Rectal smooth muscle tissue (tissue), 1 donor: ENCODE data around the gene ACTRT3.

ENCODE experiments used
- H3K27ac ChIP-seq: one replicate; pipeline ENCODE4 v1.7.0; 2013; ENCODE audit warnings: low read depth, low read length, inconsistent platforms
- H3K27me3 ChIP-seq: one replicate; pipeline ENCODE4 v1.7.0; 2013; ENCODE audit warnings: low read length; ENCODE audit not compliant: control insufficient read depth, insufficient read depth
- H3K36me3 ChIP-seq: one replicate; pipeline ENCODE4 v1.7.0; 2013; ENCODE audit warnings: low read length; ENCODE audit not compliant: control insufficient read depth, insufficient read depth
- H3K4me1 ChIP-seq: one replicate; pipeline ENCODE4 v1.7.0; 2013; ENCODE audit warnings: low read length; ENCODE audit not compliant: control insufficient read depth, insufficient read depth
- H3K4me3 ChIP-seq: one replicate; pipeline ENCODE4 v1.7.0; 2013; ENCODE audit warnings: low read length
- H3K9ac ChIP-seq: one replicate; pipeline ENCODE4 v1.7.0; 2013; ENCODE audit warnings: low read length

Gene ACTRT3

DNA sequence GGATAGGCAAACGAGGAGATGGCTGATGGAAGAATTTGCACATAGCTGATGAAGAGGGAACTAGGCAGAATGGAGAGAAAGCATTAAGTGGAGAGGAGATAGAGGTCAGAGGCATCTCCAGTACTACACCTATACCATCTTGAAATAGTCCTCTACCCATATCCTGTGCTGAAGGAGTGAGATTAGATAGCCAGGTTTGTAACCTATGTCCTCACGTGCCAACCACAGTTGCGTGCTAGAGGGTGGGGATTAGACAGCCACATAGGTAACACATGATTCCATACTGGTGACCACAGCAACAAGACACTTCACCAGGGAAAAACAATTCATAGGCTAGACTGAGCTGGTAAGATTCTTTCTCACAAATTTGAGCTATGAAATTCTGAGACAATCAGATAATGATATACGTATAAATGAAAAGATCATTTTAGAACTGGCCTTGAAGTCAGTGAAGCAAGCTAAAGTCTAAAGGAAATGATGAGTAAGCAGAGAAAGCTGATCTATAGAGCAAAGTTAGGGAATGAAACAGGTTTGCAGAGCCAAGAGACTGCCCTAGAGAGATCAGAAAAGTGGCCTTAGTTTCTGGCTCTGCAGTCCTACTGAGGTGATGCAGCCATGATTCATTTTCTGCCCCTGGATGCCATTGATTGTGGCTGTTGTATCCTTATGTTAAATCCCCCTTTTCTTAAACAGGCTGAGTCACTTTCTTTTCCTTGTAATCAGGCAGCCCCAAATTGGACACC is 21.5 kb upstream of the ACTRT3 start:
- Histone ChIP-seq H3K27ac (no peak overlapping the region), H3K4me3 (no peak overlapping the region), H3K4me1 (no peaks in the 10 kb centered on the region), H3K9ac (no peak overlapping the region), H3K27me3 (no peaks in the 10 kb centered on the region), H3K36me3 (peaks cover 3% of the 10 kb centered on the region)

DNA sequence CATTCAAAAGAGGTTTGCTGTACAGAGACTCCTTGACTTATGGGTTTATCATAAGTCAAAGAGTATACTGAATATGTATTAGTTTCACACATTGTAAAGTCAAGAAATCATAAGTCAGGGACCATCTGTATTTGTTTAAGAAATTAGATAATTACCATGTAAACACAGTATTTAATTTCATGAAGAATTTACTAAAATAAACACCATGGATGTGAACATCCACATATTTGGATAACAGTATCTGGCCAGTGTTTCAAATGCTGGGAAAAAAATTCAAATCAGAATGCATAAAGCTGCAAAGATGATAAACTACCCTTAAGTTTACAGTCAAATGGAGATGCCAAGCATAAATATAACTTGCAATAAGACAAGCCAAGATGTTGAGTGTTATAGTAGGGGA is 20.9 kb upstream of the ACTRT3 start:
- Histone ChIP-seq H3K27ac (no peak overlapping the region), H3K4me1 (no peaks in the 10 kb centered on the region), H3K9ac (no peak overlapping the region), H3K4me3 (no peak overlapping the region), H3K27me3 (no peaks in the 10 kb centered on the region), H3K36me3 (peaks cover 3% of the 10 kb centered on the region)

DNA sequence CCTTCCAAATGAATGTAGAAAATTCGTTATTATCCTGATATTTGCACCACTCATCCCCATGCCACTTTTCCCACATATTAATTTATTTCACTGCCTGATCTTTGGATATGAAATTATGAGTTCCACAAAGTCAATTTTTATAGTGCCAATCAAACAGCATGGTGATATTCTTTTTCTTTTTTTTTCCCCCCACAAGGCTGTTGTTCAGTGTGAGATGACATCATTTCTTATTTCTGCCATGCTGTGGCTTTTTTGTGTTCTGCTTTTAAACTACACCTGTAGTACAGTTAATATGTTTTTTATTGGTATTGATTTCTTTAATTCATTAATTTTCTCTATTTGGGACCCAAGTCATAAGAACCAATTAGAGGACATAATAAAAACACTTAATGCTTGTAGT is 18.4 kb upstream of the ACTRT3 start:
- no peak overlapping the region for H3K4me3 ChIP-seq
- H3K27ac ChIP-seq: no peak overlapping the region
- H3K27me3 ChIP-seq: no peaks in the 10 kb centered on the region
- H3K9ac ChIP-seq: no peak overlapping the region
- H3K4me1 ChIP-seq: no peaks in the 10 kb centered on the region
- peaks cover 3% of the 10 kb centered on the region for H3K36me3 ChIP-seq

DNA sequence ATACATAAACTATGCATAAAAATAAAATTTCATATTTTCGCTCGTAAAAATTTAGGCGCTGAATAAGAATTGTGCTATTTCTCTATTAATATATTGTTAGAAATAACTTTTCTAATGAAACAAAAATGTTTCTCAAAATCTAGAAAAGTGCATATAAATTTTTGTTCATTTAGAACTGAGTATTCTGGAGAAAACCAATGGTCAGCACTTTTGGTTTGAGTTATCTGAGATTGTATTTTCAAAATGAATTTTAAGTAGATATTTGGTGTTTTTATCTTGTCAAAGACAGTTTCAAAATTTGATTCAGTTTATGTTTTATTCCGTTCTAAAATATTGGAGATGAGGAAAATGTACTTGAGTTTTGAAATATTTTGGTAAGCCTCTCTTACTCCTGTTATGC is 17.8 kb upstream of the ACTRT3 start:
- Histone ChIP-seq H3K27ac (no peak overlapping the region), H3K36me3 (peaks cover 3% of the 10 kb centered on the region), H3K4me1 (no peaks in the 10 kb centered on the region), H3K4me3 (no peak overlapping the region), H3K9ac (no peak overlapping the region), H3K27me3 (no peaks in the 10 kb centered on the region)

DNA sequence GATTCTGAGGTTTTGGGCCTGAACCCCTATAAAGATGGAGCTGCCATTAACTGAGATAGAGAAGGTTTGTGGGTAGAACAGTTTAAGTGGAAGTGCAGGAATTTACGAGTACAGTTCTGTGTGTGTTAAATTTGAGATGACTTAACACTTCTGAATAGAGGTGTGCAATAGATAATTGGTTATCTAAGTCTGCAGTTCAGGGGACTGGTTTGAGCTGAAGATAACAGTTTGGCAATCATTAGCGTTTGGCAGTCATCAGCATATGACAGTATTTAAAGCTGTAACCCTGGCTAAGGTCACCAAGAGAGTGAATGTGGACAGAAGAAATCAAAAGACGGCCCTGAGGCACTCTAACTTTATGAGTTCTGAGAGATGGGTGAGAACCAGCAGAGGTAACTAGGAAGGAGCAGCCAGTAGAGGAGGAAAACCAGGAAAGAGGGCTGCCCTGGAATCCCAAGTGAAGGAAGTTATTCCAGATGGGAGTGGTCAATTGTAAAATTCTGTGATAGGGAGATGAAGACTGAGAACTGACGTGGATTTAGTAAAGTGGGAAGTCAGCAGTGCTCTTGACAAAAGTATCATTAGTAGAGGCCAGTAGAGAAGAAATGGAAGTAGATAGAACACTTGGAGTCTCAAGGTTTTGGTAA is 12.0 kb upstream of the ACTRT3 start:
- peaks cover 15% of the 10 kb centered on the region for H3K36me3 ChIP-seq
- no peak overlapping the region for H3K9ac ChIP-seq
- H3K27ac ChIP-seq: no peak overlapping the region
- H3K4me3 ChIP-seq: no peak overlapping the region
- no peaks in the 10 kb centered on the region for H3K27me3 ChIP-seq
- no peaks in the 10 kb centered on the region for H3K4me1 ChIP-seq

DNA sequence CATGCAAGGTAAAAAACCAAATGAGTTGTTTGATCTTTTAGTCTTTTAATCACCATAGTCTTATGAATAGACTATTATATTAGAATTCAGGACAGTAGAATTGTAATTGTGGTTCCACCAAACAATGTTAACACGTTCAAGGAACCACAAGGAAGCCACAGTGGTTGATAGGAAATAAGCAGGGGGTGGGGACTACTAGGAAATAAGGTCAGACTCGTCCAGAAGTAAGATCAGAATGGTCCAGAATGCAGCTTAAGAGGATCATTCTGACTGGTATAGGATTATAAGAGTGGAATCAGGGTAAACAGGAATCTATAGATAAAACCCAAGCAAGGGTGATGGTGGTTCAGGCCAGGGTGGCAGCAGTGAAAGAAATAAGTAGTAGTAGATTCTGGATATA is 11.4 kb upstream of the ACTRT3 start:
- no peak overlapping the region for H3K9ac ChIP-seq
- peaks cover 14% of the 10 kb centered on the region for H3K36me3 ChIP-seq
- H3K27me3 ChIP-seq: no peaks in the 10 kb centered on the region
- H3K27ac ChIP-seq: no peak overlapping the region
- H3K4me3 ChIP-seq: no peak overlapping the region
- no peaks in the 10 kb centered on the region for H3K4me1 ChIP-seq

DNA sequence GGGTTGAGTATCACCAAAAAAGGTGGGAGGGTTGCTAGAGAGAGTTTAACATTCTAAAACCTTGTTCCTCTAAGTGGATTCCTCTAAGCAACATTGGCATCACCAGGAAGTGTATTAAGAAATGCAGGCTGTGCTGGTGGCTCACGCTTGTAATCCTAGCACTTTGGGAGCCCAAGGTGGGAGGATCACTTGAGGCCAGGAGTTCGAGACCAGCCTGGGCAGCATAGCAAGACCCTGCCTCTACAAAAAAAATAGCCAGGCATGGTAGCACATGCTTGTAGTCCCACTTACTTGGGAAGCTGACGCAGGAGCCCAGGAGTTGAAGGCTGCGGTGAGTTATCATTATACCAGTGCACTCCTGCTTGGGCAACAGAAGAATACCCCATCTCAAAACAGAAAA is 8.5 kb upstream of the ACTRT3 start:
- Histone ChIP-seq H3K4me3 (no peak overlapping the region), H3K4me1 (peaks cover 10% of the 10 kb centered on the region), H3K9ac (no peak overlapping the region), H3K27ac (no peak overlapping the region), H3K27me3 (no peaks in the 10 kb centered on the region), H3K36me3 (peaks cover 17% of the 10 kb centered on the region)

DNA sequence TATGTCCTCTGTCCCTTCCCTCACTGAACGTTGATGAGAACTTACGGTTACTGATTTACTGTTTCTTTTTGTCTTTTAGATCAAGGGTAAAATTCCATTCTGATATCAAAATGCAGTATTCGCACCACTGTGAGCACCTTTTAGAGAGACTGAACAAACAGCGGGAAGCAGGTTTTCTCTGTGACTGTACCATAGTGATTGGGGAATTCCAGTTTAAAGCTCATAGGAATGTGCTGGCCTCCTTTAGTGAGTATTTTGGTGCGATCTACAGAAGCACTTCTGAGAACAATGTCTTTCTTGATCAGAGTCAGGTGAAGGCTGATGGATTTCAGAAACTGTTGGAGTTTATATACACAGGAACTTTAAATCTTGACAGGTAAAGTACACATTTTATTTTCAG is 4.8 kb upstream of the ACTRT3 start:
- Histone ChIP-seq H3K36me3 (peaks cover 8% of the 10 kb centered on the region), H3K27ac (no peak overlapping the region), H3K4me3 (peak overlapping the region; percentile 96), H3K4me1 (peaks cover 10% of the 10 kb centered on the region), H3K9ac (no peak overlapping the region), H3K27me3 (no peaks in the 10 kb centered on the region)

DNA sequence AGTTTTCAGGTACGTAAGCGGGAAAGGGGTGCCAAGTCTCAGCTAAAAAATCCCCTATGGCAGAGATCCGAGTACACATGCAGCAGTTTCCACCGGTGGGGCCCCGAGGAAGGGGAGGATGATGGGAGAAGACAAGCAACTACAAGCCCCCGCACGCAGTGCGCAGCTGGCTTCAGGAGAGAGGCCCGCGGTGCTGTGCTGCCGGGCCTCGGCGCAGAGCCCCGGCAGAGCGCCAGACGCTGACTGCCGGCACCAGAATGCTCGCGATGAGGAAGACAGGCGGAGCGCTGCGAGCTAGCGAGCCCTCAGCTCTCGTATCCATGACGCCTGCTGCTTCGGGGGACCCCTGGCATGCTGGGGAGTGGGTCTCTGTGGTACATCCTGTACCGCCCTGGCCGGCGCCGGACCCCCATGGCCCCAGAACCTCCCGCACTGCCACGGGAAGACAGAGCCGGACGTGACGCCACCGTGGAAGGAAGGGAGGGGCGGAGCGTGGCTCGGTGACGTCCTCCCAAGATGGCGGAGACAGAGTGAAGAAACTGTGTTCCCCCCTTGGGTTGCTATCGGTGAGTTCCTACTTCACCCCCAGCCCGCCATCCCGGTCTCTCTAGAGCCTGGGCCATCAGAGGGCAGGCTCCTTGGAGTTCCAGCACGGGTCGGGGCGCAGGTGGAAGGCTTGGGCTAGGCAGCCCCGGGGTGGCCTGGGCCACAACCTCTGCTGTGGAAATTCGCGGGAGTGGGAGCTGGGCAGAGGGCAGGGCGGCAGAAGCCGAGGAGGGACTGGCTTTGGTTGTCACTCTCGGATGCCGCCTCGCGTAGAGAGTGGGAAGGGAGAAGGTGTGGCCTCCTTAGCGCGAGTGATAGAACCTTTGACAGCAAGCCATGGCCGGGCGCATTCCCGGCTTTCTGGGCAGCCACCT is 3.8 kb upstream of the ACTRT3 start, which contains the start of gene MYNN:
Gene MYNN, plus strand, starts transcription at position 500 of the 920 bp plus-strand sequence. CDS start 900 bp downstream, outside the sequence.
- Histone ChIP-seq H3K9ac (peak within 1 kb of the TSS; percentile 98), H3K4me3 (peak within 1 kb of the TSS; percentile 96), H3K36me3 (peaks cover 4% of the 10 kb centered on the region), H3K27ac (peak within 1 kb of the TSS; percentile 97), H3K27me3 (no peaks in the 10 kb centered on the region), H3K4me1 (peaks cover 10% of the 10 kb centered on the region)

DNA sequence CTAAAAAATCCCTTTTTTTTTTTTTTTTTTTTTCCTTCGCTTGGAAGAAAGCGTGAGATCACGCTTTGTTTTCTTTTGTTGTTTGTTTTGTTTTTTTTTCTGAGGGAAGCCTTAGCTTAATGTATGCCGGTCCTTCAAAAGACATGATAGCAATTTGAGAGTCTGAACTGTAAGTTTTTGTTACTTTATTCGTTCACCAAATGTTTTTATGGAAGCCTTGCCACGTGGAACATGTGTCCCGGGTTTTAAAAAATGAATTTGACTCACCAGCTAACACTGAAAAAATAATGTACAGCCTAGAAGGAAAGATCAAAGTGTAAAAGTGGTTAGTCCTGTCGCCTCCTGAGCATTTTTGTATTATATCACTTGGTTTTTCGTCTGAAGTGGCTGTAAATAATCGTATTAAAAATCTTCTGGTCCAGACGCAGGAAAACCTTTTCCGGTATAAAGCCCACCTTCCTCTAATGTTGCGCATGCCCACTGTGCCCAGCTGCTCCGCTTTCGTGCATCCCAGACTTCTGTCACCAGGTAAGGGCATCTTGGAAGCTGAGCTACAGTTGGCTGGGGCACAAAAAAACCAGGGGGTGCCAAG is 3.0 kb upstream of the ACTRT3 start:
- H3K9ac ChIP-seq: peak overlapping the region; percentile 98
- peak overlapping the region; percentile 97 for H3K27ac ChIP-seq
- no peaks in the 10 kb centered on the region for H3K27me3 ChIP-seq
- peaks cover 10% of the 10 kb centered on the region for H3K4me1 ChIP-seq
- H3K36me3 ChIP-seq: peaks cover 3% of the 10 kb centered on the region
- peak overlapping the region; percentile 96 for H3K4me3 ChIP-seq

DNA sequence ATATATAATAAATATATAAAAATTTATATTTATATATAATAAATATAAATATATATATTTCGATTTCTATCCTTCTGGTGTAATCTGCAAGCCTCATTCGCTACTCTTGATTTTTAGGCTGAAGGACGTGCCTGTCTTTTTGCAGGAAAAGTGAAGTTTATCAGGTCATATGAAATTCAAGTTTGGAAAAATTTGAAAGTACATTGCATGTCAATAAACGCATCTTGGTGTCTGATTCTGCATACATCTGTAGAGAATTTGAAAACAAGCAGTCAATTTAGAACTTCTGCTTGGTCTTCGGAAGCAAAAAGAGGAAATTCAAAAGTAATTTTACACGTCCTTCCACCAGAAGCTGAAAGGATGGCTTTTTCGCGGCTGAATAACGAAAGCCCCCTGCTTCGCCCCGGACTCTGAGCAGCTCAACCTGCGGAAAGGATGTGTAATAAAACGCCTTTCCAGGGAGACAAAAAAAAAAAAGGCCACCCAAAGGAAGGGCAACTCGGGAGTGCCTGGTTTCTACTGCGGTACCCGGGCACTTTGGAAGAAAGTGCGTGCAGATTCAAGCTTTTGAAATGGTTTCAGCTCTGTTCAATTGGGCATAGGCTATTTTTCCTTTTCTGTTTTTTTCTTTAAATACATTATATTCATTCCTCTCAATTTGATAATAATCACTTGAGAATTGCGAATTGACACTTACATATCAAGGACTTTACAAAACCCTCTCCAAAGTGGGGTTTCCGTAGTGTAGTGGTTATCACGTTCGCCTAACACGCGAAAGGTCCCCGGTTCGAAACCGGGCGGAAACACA is 2.3 kb upstream of the ACTRT3 start:
- H3K9ac ChIP-seq: no peak overlapping the region
- peaks cover 10% of the 10 kb centered on the region for H3K4me1 ChIP-seq

More for the DNA sequence above, 2.3 kb upstream of the ACTRT3 start:
- Histone ChIP-seq H3K27ac (peak overlapping the region; percentile 97), H3K4me3 (peak overlapping the region; percentile 96), H3K36me3 (peaks cover 3% of the 10 kb centered on the region), H3K27me3 (no peaks in the 10 kb centered on the region)
